Fibroblast of mammary gland (primary cell): ENCODE results near the gene STEAP2.
"Not testable (repeated sequence)": the region's sequence is repeated elsewhere in the genome, so short reads cannot be mapped to it uniquely, and the experiment has no call there.

ENCODE experiments used
- DNase-seq: peaks from one replicate; pipeline ENCODE4 v3.0.0-alpha.2; 2010; ENCODE audit warnings: low read depth
- H3K4me3 ChIP-seq: 2 replicates; pipeline ENCODE4 v1.5.1; 2011; ENCODE audit warnings: low read depth, mild to moderate bottlenecking, low read length, moderate library complexity; ENCODE audit not compliant: control insufficient read depth
- TF ChIP-seq, protein P1 (sequence below): conservative IDR thresholded peaks from 2 replicates; pipeline ENCODE4 v1.5.1; 2011; ENCODE audit warnings: low read depth, low read length, inconsistent platforms; ENCODE audit not compliant: control insufficient read depth, insufficient read depth

STEAP2 gene

GRCh38 chr7:90178679-90179278, 32.8 kb upstream of the STEAP2 start:
- no peak overlapping the region for H3K4me3 ChIP-seq
- TF ChIP-seq, protein P1, sequence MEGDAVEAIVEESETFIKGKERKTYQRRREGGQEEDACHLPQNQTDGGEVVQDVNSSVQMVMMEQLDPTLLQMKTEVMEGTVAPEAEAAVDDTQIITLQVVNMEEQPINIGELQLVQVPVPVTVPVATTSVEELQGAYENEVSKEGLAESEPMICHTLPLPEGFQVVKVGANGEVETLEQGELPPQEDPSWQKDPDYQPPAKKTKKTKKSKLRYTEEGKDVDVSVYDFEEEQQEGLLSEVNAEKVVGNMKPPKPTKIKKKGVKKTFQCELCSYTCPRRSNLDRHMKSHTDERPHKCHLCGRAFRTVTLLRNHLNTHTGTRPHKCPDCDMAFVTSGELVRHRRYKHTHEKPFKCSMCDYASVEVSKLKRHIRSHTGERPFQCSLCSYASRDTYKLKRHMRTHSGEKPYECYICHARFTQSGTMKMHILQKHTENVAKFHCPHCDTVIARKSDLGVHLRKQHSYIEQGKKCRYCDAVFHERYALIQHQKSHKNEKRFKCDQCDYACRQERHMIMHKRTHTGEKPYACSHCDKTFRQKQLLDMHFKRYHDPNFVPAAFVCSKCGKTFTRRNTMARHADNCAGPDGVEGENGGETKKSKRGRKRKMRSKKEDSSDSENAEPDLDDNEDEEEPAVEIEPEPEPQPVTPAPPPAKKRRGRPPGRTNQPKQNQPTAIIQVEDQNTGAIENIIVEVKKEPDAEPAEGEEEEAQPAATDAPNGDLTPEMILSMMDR: no peak
- DNase-seq: peak; percentile 89

GRCh38 chr7:90180011-90180585, 31.4 kb upstream of the STEAP2 start:
- DNase-seq: peak; percentile 40
- H3K4me3 ChIP-seq: no peak overlapping the region
- TF ChIP-seq, protein P1: no peak

DNA sequence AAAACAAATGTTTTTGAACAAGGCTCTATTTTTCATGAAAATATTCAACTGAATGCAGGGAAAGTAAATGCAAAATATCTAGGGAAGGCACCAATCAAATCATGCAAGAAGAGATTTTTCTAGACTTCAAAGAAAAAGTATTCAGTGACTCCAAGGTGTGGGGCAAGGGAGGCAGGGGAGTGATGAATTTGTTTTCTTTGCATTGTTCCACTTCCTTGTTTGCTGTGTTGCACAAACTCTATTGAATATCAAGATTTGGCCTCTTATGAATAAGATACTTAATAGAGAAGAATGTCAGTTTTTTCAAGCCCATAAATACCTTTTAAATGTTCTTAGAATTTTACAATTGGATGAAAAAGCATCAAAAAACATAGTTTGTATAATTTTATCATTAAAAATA, 30.9 kb upstream of the STEAP2 start:
- no peak overlapping the region for H3K4me3 ChIP-seq
- no peak for DNase-seq
- TF ChIP-seq, protein P1: no peak

- no peak for DNase-seq
- TF ChIP-seq, protein P1: no peak
- H3K4me3 ChIP-seq: no peak overlapping the region
Measured at GRCh38 chr7:90181485-90181884, 30.1 kb upstream of the STEAP2 start.

DNA sequence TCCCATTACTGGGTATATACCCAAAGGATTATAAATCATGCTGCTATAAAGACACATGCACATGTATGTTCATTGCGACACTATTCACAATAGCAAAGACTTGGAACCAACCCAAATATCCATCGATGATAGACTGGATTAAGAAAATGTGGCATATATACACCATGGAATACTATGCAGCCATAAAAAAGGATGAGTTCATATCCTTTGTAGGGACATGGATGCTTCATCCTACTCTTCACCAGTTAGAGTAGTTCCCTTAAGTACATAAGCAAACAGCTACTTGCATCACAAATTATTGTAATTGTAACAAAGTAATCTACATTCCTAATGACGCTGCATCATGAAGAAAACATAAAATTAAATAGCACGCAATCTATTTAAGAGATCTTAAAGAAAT, 25.2 kb upstream of the STEAP2 start:
- DNase-seq, H3K4me3 ChIP-seq: not testable (repeated sequence)

GRCh38 chr7:90187507-90188050, 24.0 kb upstream of the STEAP2 start:
- H3K4me3 ChIP-seq: no peak overlapping the region
- DNase-seq: no peak
- TF ChIP-seq, protein P1: no peak

- TF ChIP-seq, protein P1: no peak
- DNase-seq: no peak
- no peak overlapping the region for H3K4me3 ChIP-seq
Measured at GRCh38 chr7:90188281-90188680, 23.3 kb upstream of the STEAP2 start.
